GM23248 (cell line): Measurements from ENCODE around the gene HERC3. TPM values are rescaled to one million over a fixed set of nuclear protein-coding genes. Genes with fewer than 3 reads are reported as not detected.
A peak's percentile ranks its signal among the peaks of the same experiment; 100 is the strongest.

ENCODE experiments used
- DNase-seq: peaks from one replicate; pipeline ENCODE4 v3.0.0-alpha.2; 2015
- H2AFZ ChIP-seq: fragments of 200-600 bp; sonication (generic); 2 replicates; pipeline ENCODE4 v1.6.1; 2016; ENCODE audit warnings: antibody characterized with exemption
- H3F3A ChIP-seq: fragments of 200-600 bp; sonication (generic); 2 replicates; pipeline ENCODE4 v1.6.1; 2016; ENCODE audit warnings: mild to moderate bottlenecking, antibody characterized with exemption, mixed run types; ENCODE audit not compliant: insufficient read depth
- H3K27ac ChIP-seq: fragments of 200-600 bp; sonication (generic); 2 replicates; pipeline ENCODE4 v1.5.1; 2016; ENCODE audit warnings: mild to moderate bottlenecking
- H3K27me3 ChIP-seq: fragments of 200-600 bp; sonication (generic); replicated peaks from 2 replicates; pipeline ENCODE4 v1.6.1; 2016; ENCODE audit warnings: mild to moderate bottlenecking; ENCODE audit not compliant: insufficient read depth
- H3K36me3 ChIP-seq: fragments of 200-600 bp; sonication (generic); 2 replicates; pipeline ENCODE4 v1.6.1; 2016; ENCODE audit warnings: low read depth, mild to moderate bottlenecking
- H3K4me1 ChIP-seq: fragments of 200-600 bp; sonication (generic); 2 replicates; pipeline ENCODE4 v1.6.1; 2016; ENCODE audit warnings: mild to moderate bottlenecking; ENCODE audit not compliant: insufficient read depth
- H3K4me2 ChIP-seq: fragments of 200-600 bp; sonication (generic); one replicate; pipeline ENCODE4 v1.6.1; 2016; ENCODE audit warnings: mild to moderate bottlenecking; ENCODE audit not compliant: unreplicated experiment
- H3K4me3 ChIP-seq: fragments of 200-600 bp; sonication (generic); 2 replicates; pipeline ENCODE4 v1.5.1; 2016; ENCODE audit warnings: mild to moderate bottlenecking
- H3K79me2 ChIP-seq: fragments of 200-600 bp; sonication (generic); 2 replicates; pipeline ENCODE4 v1.6.1; 2016; ENCODE audit warnings: mild to moderate bottlenecking; ENCODE audit not compliant: insufficient read depth
- H3K9ac ChIP-seq: fragments of 200-600 bp; sonication (generic); 2 replicates; pipeline ENCODE4 v1.6.1; 2016; ENCODE audit warnings: mild to moderate bottlenecking
- H3K9me2 ChIP-seq: fragments of 200-600 bp; sonication (generic); 2 replicates; pipeline ENCODE4 v1.6.1; 2016; ENCODE audit warnings: mixed run types, mild to moderate bottlenecking, moderate library complexity; ENCODE audit not compliant: insufficient read depth
- H3K9me3 ChIP-seq: fragments of 200-600 bp; sonication (generic); one replicate; pipeline ENCODE4 v1.6.1; 2017; ENCODE audit warnings: low read depth
- H4K20me1 ChIP-seq: fragments of 200-600 bp; sonication (generic); 2 replicates; pipeline ENCODE4 v1.6.0; 2016; ENCODE audit not compliant: insufficient read depth
- EZH2 ChIP-seq: fragments of 200-600 bp; sonication (generic); IDR thresholded peaks from 2 replicates; pipeline ENCODE4 v1.6.1; 2018; ENCODE audit warnings: antibody characterized with exemption, mild to moderate bottlenecking; ENCODE audit not compliant: insufficient read depth, poor library complexity, severe bottlenecking
- EZH2phosphoT487 ChIP-seq: fragments of 200-600 bp; sonication (generic); IDR thresholded peaks from 2 replicates; pipeline ENCODE4 v1.6.1; 2018; ENCODE audit warnings: antibody characterized with exemption, moderate library complexity, mild to moderate bottlenecking, low read depth; ENCODE audit not compliant: insufficient read depth
- WGBS, 2 experiments: methylation state at CpG; one replicate each; pipeline ENCODE4 v1.1.6; 2015 to 2017; ENCODE audit warnings: low lambda C conversion rate in 2 of 2, low coverage in 1 of 2; ENCODE audit errors: missing lambda C conversion rate in 2 of 2; 5-methylcytosine and 5-hydroxymethylcytosine counted together
- in situ Hi-C: fragments of 300-500 bp; cut with MboI; formaldehyde crosslinking; loops from 2 replicates; pipeline ENCODE4 v1.15.0; 2020
- polyA plus RNA-seq: library from polyadenylated mRNA; unstranded; fragments of >200 nt; fragmentation: Nextera tagmentation; extraction: Ambion mirVana; gene quantifications from 2 replicates; pipeline ENCODE4 v1.2.1, GENCODE V29; 2016
- total RNA-seq: library from RNA; depleted of rRNA; stranded (reverse); fragments of >200 nt; shearing (Covaris generic); gene quantifications from 2 replicates; pipeline ENCODE4 v1.2.3, GENCODE V29; 2014

The HERC3 gene
- total and polyA plus RNA-seq, 2 experiments from 2014 or later: 25.8 to 27.6 TPM

GRCh38 chr4:88600176-88600838, 8.0 kb downstream of the HERC3 start:
- Histone ChIP-seq H3K9me2 (no peaks in the 10 kb centered on the region), H3K27ac (peak overlapping the region; percentile 96), H3K79me2 (peaks cover 76% of the 10 kb centered on the region), H3K9me3 (no peaks in the 10 kb centered on the region), H3F3A (peaks cover 36% of the 10 kb centered on the region), H4K20me1 (no peaks in the 10 kb centered on the region), H3K36me3 (no peaks in the 10 kb centered on the region), H2AFZ (no peak overlapping the region), H3K4me2 (peak overlapping the region; percentile 76), H3K27me3 (no peaks in the 10 kb centered on the region), H3K4me3 (peak overlapping the region; percentile 53), H3K9ac (peak overlapping the region; percentile 71), H3K4me1 (peaks cover 34% of the 10 kb centered on the region)
- 33 to 40% methylated on average over 2 of the region's 2 CpGs for WGBS, 2 experiments
- in situ Hi-C loops: no loop called here
- TF ChIP-seq EZH2phosphoT487: peak; percentile 91
- TF ChIP-seq EZH2: no peak
- DNase-seq: peak; percentile 91

- Histone ChIP-seq H3K27me3 (no peaks in the 10 kb centered on the region), H3K4me1 (peaks cover 21% of the 10 kb centered on the region), H2AFZ (no peak overlapping the region), H3K36me3 (no peaks in the 10 kb centered on the region), H3K4me3 (no peak overlapping the region), H3K79me2 (peaks cover 86% of the 10 kb centered on the region), H3K4me2 (no peak overlapping the region), H3K9me2 (no peaks in the 10 kb centered on the region), H3F3A (peaks cover 13% of the 10 kb centered on the region), H3K9ac (no peak overlapping the region), H3K9me3 (no peaks in the 10 kb centered on the region), H4K20me1 (no peaks in the 10 kb centered on the region), H3K27ac (no peak overlapping the region)
- no peak for TF ChIP-seq EZH2phosphoT487
- TF ChIP-seq EZH2: no peak
- in situ Hi-C loops: no loop called here
- no peak for DNase-seq
- WGBS, 2 experiments: 94 to 100% methylated on average over 1 of the region's 1 CpG
Observed at GRCh38 chr4:88604978-88605678, 12.8 kb downstream of the HERC3 start.

GRCh38 chr4:88605736-88606135, 13.5 kb downstream of the HERC3 start:
- Histone ChIP-seq H3K4me1 (peaks cover 22% of the 10 kb centered on the region), H3K79me2 (peaks cover 89% of the 10 kb centered on the region), H4K20me1 (no peaks in the 10 kb centered on the region), H3F3A (peaks cover 13% of the 10 kb centered on the region), H3K27ac (no peak overlapping the region), H3K36me3 (no peaks in the 10 kb centered on the region), H2AFZ (no peak overlapping the region), H3K9ac (no peak overlapping the region), H3K9me3 (no peaks in the 10 kb centered on the region), H3K27me3 (no peaks in the 10 kb centered on the region), H3K9me2 (no peaks in the 10 kb centered on the region), H3K4me3 (no peak overlapping the region), H3K4me2 (no peak overlapping the region)
- TF ChIP-seq EZH2: no peak
- no peak for TF ChIP-seq EZH2phosphoT487
- in situ Hi-C loops: no loop called here
- no peak for DNase-seq

- Histone ChIP-seq H2AFZ (no peak overlapping the region), H3K27ac (no peak overlapping the region), H4K20me1 (no peaks in the 10 kb centered on the region), H3F3A (peaks cover 16% of the 10 kb centered on the region), H3K4me2 (no peak overlapping the region), H3K4me1 (peaks cover 25% of the 10 kb centered on the region), H3K4me3 (no peak overlapping the region), H3K9ac (no peak overlapping the region), H3K79me2 (peaks cover 82% of the 10 kb centered on the region), H3K27me3 (no peaks in the 10 kb centered on the region), H3K36me3 (no peaks in the 10 kb centered on the region), H3K9me3 (no peaks in the 10 kb centered on the region), H3K9me2 (no peaks in the 10 kb centered on the region)
- DNase-seq: no peak
- TF ChIP-seq EZH2 (no peak), EZH2phosphoT487 (no peak)
- in situ Hi-C loops: no loop called here
- 98 to 100% methylated on average over 1 of the region's 1 CpG for WGBS, 2 experiments
Observed at GRCh38 chr4:88606832-88607231, 14.6 kb downstream of the HERC3 start.
